NT2/D1 (cell line): ENCODE results near the gene LYPLAL1.

Experiments used
- SUZ12 ChIP-seq: IDR thresholded peaks from 2 replicates; pipeline ENCODE4 v1.6.1; 2011; ENCODE audit not compliant: insufficient read length, insufficient read depth; ENCODE audit errors: extremely low read depth
- YY1 ChIP-seq: IDR thresholded peaks from 2 replicates; pipeline ENCODE4 v1.6.1; 2011; ENCODE audit not compliant: insufficient read length, insufficient read depth
- ZNF274 ChIP-seq: IDR thresholded peaks from 2 replicates; pipeline ENCODE4 v1.6.1; 2011; ENCODE audit warnings: mild to moderate bottlenecking, low read depth, low read length

- TF ChIP-seq ZNF274: no peak
- TF ChIP-seq YY1: no peak
- TF ChIP-seq SUZ12: no peak
These were observed 54.4 kb downstream of the LYPLAL1 start for GRCh38 chr1:219228058-219228419.
